Lower leg skin (tissue), 4 donors: Measurements from ENCODE around the gene RAD51B. TPM values are rescaled to one million over a fixed set of nuclear protein-coding genes. Genes with fewer than 3 reads are reported as not detected.

Experiments
- DNase-seq, 2 donors: peaks; one replicate each; pipeline ENCODE4 v3.0.0-alpha.2; 2019; ENCODE audit warnings: low spot score in 2 of 2
- H3K4me3 ChIP-seq: fragments of 200-600 bp; sonication (generic); 2 replicates; pipeline ENCODE4 v1.5.1; 2017; ENCODE audit warnings: mild to moderate bottlenecking, low read depth; ENCODE audit not compliant: poor library complexity, severe bottlenecking
- POLR2A ChIP-seq, 2 donors: fragments of 450-650 bp; IDR thresholded peaks; one replicate each; pipeline ENCODE4 v1.6.1; 2016 to 2017; ENCODE audit warnings: antibody characterized with exemption in 2 of 2, mild to moderate bottlenecking in 1 of 2, moderate library complexity in 1 of 2
- WGBS, 2 donors: methylation state at CpG; one replicate each; pipeline ENCODE4 v1.1.5; 2018; 5-methylcytosine and 5-hydroxymethylcytosine counted together
- intact Hi-C: fragments of 100-400 bp; cut with DNase I; formaldehyde crosslinking; loops from one replicate; pipeline ENCODE4 v1.15.0; 2023; ENCODE audit warnings: low total_unique reads
- total RNA-seq, 4 donors: library from RNA; depleted of rRNA; stranded (reverse); fragments of >200 nt; gene quantifications; one replicate each; pipeline ENCODE4 v1.1.0, GENCODE V29; 2016
- TF ChIP-seq, protein P1 (sequence below), 3 donors: fragments of 450-650 bp; IDR thresholded peaks; one replicate each; pipeline ENCODE4 v1.5.1; 2016; ENCODE audit warnings: antibody characterized with exemption in 3 of 3, mild to moderate bottlenecking in 3 of 3, moderate library complexity in 2 of 3

The RAD51B gene
- total RNA-seq, 4 donors from 2014 or later, result 6.1 to 27.2 (median 13.6) TPM

DNA sequence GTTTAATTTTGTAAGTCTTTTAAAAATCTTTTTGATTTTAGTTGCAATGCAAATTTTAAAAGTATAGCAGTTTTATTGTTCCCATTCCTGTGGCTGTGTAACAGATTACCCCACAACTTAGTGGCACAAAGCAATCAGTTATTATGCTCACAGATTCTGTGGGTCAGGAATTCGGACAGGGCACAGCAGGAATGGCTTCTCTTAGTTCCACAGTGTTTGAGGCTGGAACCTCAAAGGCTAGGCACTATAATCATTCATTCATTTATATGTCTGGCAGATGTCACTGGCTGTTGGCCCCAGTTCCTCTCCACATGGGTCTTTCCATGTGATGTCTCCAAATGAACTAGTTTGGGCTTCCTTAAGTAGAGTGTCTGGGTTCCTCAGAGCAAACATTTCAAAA lies 193.3 kb downstream of the RAD51B start:
- 63 to 64% methylated on average over 1 of the region's 1 CpG for WGBS, 2 donors
- TF ChIP-seq POLR2A (IDR thresholded peaks at IDR 0.05), result no peak
- TF ChIP-seq, protein P1, sequence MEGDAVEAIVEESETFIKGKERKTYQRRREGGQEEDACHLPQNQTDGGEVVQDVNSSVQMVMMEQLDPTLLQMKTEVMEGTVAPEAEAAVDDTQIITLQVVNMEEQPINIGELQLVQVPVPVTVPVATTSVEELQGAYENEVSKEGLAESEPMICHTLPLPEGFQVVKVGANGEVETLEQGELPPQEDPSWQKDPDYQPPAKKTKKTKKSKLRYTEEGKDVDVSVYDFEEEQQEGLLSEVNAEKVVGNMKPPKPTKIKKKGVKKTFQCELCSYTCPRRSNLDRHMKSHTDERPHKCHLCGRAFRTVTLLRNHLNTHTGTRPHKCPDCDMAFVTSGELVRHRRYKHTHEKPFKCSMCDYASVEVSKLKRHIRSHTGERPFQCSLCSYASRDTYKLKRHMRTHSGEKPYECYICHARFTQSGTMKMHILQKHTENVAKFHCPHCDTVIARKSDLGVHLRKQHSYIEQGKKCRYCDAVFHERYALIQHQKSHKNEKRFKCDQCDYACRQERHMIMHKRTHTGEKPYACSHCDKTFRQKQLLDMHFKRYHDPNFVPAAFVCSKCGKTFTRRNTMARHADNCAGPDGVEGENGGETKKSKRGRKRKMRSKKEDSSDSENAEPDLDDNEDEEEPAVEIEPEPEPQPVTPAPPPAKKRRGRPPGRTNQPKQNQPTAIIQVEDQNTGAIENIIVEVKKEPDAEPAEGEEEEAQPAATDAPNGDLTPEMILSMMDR (IDR thresholded peaks at IDR 0.05), result no peak
- no peak overlapping the region for H3K4me3 ChIP-seq
- DNase-seq, result no peak
- intact Hi-C loops, result no loop called here

DNA sequence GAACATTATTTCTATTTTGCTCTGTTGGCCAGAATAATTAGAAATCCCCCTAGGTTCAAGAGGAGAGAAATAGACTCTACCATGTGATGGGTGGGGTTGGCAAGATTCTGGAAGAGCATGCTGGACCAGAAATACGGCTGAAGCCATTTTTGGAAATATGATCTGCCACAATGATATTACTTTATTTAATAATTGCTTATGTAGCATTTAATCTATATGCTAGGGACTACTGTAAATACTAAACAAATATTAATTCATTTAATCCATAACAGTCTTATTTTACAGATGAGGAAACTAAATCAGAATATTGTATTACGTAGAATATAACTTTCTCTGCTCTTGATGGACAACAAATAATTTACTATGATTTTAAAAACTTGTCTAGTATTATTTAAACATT lies 193.7 kb downstream of the RAD51B start:
- 60 to 64% methylated on average over 2 of the region's 2 CpGs for WGBS, 2 donors
- intact Hi-C loops, result no loop called here
- DNase-seq, result no peak
- no peak overlapping the region for H3K4me3 ChIP-seq
- TF ChIP-seq, protein P1 (IDR thresholded peaks at IDR 0.05), result no peak
- TF ChIP-seq POLR2A (IDR thresholded peaks at IDR 0.05), result no peak

DNA sequence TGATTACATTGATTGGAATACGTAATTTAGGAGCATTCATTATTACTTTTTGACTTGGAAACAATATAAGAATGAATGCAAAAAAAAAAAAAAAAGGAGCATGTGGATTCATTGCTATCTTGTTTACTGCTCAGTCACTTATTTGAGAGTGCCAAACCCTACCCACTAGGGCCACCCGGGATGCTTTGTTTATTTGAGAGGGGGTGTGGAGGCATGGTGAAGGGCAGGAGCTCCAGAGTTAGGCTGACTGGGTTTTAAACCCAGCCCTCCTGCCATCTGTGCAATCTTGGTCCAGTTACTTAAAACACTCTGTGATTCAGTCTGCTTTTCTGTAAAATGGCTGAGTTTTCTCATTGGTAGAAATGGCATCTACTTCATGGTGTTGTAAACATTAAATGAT lies 195.2 kb downstream of the RAD51B start:
- DNase-seq, result no peak
- intact Hi-C loops, result no loop called here
- H3K4me3 ChIP-seq, result no peak overlapping the region
- WGBS, 2 donors, result 71 to 72% methylated on average over 2 of the region's 2 CpGs
- TF ChIP-seq POLR2A (IDR thresholded peaks at IDR 0.05), result no peak
- TF ChIP-seq, protein P1 (IDR thresholded peaks at IDR 0.05), result no peak

DNA sequence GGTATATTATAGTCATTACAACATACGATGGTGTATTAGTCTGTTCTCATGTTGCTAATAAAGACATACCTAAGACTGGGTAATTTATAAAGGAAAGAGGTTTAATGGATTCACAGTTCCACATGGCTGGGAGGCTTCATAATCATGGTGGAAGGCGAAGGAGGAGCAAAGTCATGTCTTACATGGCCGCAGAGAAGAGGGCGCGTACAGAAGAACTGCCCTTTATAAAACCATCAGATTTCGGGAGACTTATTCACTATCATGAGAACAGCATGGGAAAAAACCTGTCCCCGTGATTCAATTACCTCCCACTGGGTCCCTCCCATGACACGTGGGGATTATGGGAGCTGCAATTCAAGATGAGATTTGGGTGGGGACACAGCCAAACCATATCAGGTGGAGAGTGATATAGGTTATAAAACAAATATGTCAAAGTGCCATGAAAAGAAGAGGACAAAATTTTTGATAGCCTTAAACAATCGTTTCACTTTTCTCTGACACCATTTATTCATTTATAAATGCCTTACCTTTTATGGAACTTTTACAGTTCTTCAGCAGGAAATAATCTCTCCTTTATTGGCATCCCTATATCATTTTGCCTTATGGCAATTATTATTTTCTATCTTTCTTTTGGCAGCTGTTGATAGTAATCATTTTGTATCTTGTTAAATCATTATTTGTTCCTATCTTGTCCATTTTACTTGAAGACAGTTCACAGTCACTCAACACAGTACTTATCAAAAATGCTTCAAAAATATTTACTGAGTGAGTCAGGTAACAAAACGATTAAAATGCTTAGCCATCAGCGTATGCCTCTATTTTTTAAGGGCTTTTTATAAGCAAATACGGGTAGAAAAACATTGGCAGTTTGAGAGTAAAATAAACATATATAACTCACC lies 196.0 kb downstream of the RAD51B start:
- no peak for DNase-seq
- no peak for TF ChIP-seq POLR2A (IDR thresholded peaks at IDR 0.05)
- TF ChIP-seq, protein P1 (IDR thresholded peaks at IDR 0.05), result no peak
- H3K4me3 ChIP-seq, result no peak overlapping the region
- WGBS, 2 donors, result 78 to 90% methylated on average over 12 of the region's 12 CpGs
- intact Hi-C loops, result no loop called here

DNA sequence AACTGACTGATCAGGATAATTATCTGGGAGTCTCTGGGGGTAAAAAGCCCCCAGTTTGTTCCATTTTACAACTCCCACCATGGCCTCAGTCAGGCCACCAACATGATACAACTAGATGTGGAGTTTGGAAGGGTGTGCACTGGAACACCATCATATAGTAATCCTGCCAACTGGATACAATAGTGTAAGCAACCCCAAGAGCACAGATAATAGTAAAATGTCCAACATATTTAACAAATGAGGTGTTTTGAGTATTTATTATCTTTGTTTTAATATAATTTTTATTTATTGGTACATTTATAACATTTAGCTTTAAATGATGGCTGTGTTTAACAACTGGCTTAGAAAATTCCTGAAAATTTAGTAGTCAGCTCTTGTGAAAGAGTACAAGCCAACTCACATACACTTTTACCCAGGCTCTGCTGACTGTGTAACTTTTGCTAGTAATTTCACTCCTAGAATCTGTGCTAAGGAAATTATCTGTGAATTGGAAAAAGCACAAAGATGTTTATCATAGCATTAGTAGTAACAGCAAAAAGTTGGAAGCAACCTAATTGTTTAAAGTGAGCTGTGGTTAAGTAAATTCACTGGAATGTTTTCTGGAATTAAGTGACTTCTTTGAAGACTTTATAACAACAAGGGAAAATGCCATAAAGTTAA lies 196.8 kb downstream of the RAD51B start:
- no peak for DNase-seq
- no peak overlapping the region for H3K4me3 ChIP-seq
- intact Hi-C loops, result no loop called here
- TF ChIP-seq POLR2A (IDR thresholded peaks at IDR 0.05), result no peak
- TF ChIP-seq, protein P1 (IDR thresholded peaks at IDR 0.05), result no peak
